Measurements from ENCODE around the gene ZNHIT3.
A peak's percentile ranks its signal among the peaks of the same experiment; 100 is the strongest.
"Not testable (repeated sequence)": the region's sequence is repeated elsewhere in the genome, so short reads cannot be mapped to it uniquely, and the experiment has no call there.

Gene ZNHIT3

GRCh38 chr17:36486204-36487194 lies at the start of gene ZNHIT3:
Gene ZNHIT3 (plus strand): TSS chr17:36486681. CDS start chr17:36486700, 19 bp downstream.
- CTCF ChIA-PET, result no interaction called here
- POLR2A ChIA-PET (ENCODE audit: low non-redundant PET), result no interaction called here
- H3K27ac ChIP-seq, result peak within 1 kb of the TSS; percentile 83
- no peak for TF ChIP-seq CTCF (conservative IDR thresholded peaks at IDR 0.05; ENCODE audit: low read depth)
- DNase-seq (ENCODE audit: low spot score), result peak; percentile 97

GRCh38 chr17:36441792-36442191 lies 44.7 kb upstream of the ZNHIT3 start:
- POLR2A ChIA-PET (ENCODE audit: low non-redundant PET), result not testable (repeated sequence)

GRCh38 chr17:36443777-36444176 lies 42.7 kb upstream of the ZNHIT3 start:
- ChIA-PET CTCF (no interaction called here), POLR2A (ENCODE audit: low non-redundant PET) (no interaction called here)
- H3K27ac ChIP-seq, result no peak overlapping the region
- TF ChIP-seq CTCF (conservative IDR thresholded peaks at IDR 0.05; ENCODE audit: low read depth), result no peak
- no peak for DNase-seq (ENCODE audit: low spot score)

More at GRCh38 chr17:36441792-36442191, 44.7 kb upstream of the ZNHIT3 start:
- H3K27ac ChIP-seq; DNase-seq (ENCODE audit: low spot score); CTCF ChIA-PET: not testable (repeated sequence)

- CTCF ChIA-PET, result interaction anchor here (0.6 kb wide), 1 partner anchor 152 kb away, joined by 5 read pairs; the partner anchor contains the start of gene MRM1
- POLR2A ChIA-PET (ENCODE audit: low non-redundant PET); DNase-seq (ENCODE audit: low spot score); H3K27ac ChIP-seq: not testable (repeated sequence)
These were observed 36.5 kb upstream of the ZNHIT3 start for GRCh38 chr17:36449997-36450396.

GRCh38 chr17:36452888-36453287 lies 33.6 kb upstream of the ZNHIT3 start:
- DNase-seq (ENCODE audit: low spot score); CTCF ChIA-PET; H3K27ac ChIP-seq; POLR2A ChIA-PET (ENCODE audit: low non-redundant PET): not testable (repeated sequence)

- H3K27ac ChIP-seq; CTCF ChIA-PET; POLR2A ChIA-PET (ENCODE audit: low non-redundant PET); DNase-seq (ENCODE audit: low spot score): not testable (repeated sequence)
These were observed 28.8 kb upstream of the ZNHIT3 start for GRCh38 chr17:36457701-36458100.

- POLR2A ChIA-PET (ENCODE audit: low non-redundant PET), result no interaction called here
- CTCF ChIA-PET, result interaction anchor here (0.7 kb wide), 1 partner anchor 28 kb away, joined by 5 read pairs; no protein-coding TSS in a partner anchor
- no peak for DNase-seq (ENCODE audit: low spot score)
- H3K27ac ChIP-seq, result no peak overlapping the region
- no peak for TF ChIP-seq CTCF (conservative IDR thresholded peaks at IDR 0.05; ENCODE audit: low read depth)
These were observed 27.4 kb upstream of the ZNHIT3 start for GRCh38 chr17:36459045-36459444.

- no peak overlapping the region for H3K27ac ChIP-seq
- POLR2A ChIA-PET (ENCODE audit: low non-redundant PET), result no interaction called here
- no peak for DNase-seq (ENCODE audit: low spot score)
- CTCF ChIA-PET, result no interaction called here
- no peak for TF ChIP-seq CTCF (conservative IDR thresholded peaks at IDR 0.05; ENCODE audit: low read depth)
These were observed 26.9 kb upstream of the ZNHIT3 start for GRCh38 chr17:36459601-36460000.

Measured in RWPE1 (cell line).